ENCODE data around the gene EFL1.
A peak's percentile ranks its signal among the peaks of the same experiment; 100 is the strongest.

EFL1 gene

GRCh38 chr15:82139823-82140268 lies 122.7 kb downstream of the EFL1 start:
- H3K27me3 Mint-ChIP-seq (ENCODE audit: low read depth) = no peaks in the 10 kb centered on the region
- peak overlapping the region; percentile 43 to 74 (median 60) for H3K27ac Mint-ChIP-seq
- no peaks in the 10 kb centered on the region for H3K9me3 Mint-ChIP-seq
- TF ChIP-seq, protein P1, sequence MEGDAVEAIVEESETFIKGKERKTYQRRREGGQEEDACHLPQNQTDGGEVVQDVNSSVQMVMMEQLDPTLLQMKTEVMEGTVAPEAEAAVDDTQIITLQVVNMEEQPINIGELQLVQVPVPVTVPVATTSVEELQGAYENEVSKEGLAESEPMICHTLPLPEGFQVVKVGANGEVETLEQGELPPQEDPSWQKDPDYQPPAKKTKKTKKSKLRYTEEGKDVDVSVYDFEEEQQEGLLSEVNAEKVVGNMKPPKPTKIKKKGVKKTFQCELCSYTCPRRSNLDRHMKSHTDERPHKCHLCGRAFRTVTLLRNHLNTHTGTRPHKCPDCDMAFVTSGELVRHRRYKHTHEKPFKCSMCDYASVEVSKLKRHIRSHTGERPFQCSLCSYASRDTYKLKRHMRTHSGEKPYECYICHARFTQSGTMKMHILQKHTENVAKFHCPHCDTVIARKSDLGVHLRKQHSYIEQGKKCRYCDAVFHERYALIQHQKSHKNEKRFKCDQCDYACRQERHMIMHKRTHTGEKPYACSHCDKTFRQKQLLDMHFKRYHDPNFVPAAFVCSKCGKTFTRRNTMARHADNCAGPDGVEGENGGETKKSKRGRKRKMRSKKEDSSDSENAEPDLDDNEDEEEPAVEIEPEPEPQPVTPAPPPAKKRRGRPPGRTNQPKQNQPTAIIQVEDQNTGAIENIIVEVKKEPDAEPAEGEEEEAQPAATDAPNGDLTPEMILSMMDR (IDR thresholded peaks at IDR 0.05; ENCODE audit: unreplicated experiment in 3 of 3) = peak; percentile 72 to 81 (median 76)
- H3K4me3 Mint-ChIP-seq = no peak overlapping the region
- peaks cover 9% of the 10 kb centered on the region for H3K36me3 Mint-ChIP-seq (ENCODE audit: low read depth)
- H3K4me1 Mint-ChIP-seq = peaks cover 18% of the 10 kb centered on the region

- Mint-ChIP-seq H3K27me3 (ENCODE audit: low read depth) (no peaks in the 10 kb centered on the region), H3K36me3 (ENCODE audit: low read depth) (peaks cover 15% of the 10 kb centered on the region), H3K9me3 (no peaks in the 10 kb centered on the region), H3K27ac (no peak overlapping the region), H3K4me3 (no peak overlapping the region), H3K4me1 (peaks cover 22% of the 10 kb centered on the region)
- TF ChIP-seq, protein P1 (IDR thresholded peaks at IDR 0.05; ENCODE audit: unreplicated experiment in 3 of 3) = no peak
Observed at GRCh38 chr15:82138306-82138705, 124.2 kb downstream of the EFL1 start.

DNA sequence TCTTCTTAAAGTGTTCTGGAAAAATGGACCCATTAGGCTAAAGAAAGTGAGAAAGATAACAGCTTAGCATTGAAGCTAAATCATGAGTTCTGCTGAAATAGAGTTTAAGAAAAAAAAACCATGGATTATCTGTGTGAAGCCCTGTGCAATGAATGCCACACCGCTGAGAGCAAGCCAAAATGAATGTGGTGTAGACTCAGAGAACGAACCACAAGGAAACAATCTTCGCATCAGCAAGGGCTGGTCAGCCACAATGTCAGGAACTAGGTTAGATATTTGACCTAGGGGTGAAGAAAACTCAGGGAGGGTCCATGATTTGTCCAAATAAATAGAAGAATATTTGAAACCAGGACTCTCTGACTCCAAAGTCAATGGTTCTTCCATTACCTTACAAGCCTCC lies 125.3 kb downstream of the EFL1 start:
- Mint-ChIP-seq H3K4me1 (peaks cover 22% of the 10 kb centered on the region), H3K27me3 (ENCODE audit: low read depth) (no peaks in the 10 kb centered on the region), H3K9me3 (no peaks in the 10 kb centered on the region), H3K36me3 (ENCODE audit: low read depth) (peaks cover 19% of the 10 kb centered on the region), H3K27ac (no peak overlapping the region), H3K4me3 (no peak overlapping the region)
- TF ChIP-seq, protein P1 (IDR thresholded peaks at IDR 0.05; ENCODE audit: unreplicated experiment in 3 of 3) = no peak

DNA sequence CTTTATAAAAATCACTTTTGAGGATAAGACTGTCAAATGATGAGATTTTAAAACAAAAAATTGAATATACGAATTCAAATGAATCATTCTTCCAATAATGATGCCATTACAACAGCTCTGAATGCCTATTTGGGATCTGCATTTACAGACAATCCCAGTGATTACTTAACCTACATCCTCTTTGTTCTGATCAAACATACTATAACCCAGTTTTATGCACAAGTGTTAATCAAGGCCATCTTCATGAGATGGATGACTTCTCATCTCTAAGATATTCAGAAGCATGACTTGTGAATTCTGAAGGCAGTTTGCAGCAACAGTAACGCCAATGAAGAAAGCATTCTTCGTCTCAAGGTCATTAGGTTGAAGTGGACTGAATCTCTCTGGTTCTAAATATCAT lies 126.4 kb downstream of the EFL1 start:
- H3K27me3 Mint-ChIP-seq (ENCODE audit: low read depth) = peaks cover 4% of the 10 kb centered on the region
- H3K36me3 Mint-ChIP-seq (ENCODE audit: low read depth) = peaks cover 22% of the 10 kb centered on the region
- H3K27ac Mint-ChIP-seq = no peak overlapping the region
- H3K9me3 Mint-ChIP-seq = no peaks in the 10 kb centered on the region
- TF ChIP-seq, protein P1 (IDR thresholded peaks at IDR 0.05; ENCODE audit: unreplicated experiment in 3 of 3) = no peak
- H3K4me1 Mint-ChIP-seq = peaks cover 22% of the 10 kb centered on the region
- H3K4me3 Mint-ChIP-seq = no peak overlapping the region

DNA sequence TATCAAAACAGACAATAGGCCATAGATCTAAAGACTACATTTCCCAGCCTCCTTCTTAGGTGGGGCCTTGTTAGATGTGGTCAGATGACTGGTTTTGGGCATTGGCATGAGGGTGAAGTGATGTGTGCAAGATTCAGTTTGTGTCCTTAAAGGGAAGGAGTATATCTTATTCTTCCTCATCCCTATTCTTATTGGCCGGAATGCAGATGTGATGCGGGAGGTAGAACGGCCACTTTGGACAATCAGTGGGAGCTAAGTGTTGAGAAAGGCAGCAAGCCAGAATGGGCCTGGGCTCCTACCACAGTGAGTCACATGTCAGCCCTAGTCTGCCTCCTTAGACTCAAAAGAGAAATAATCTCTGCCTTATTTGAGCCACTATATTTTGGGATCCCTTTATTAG lies 126.9 kb downstream of the EFL1 start:
- Mint-ChIP-seq H3K9me3 (no peaks in the 10 kb centered on the region), H3K36me3 (ENCODE audit: low read depth) (peaks cover 22% of the 10 kb centered on the region), H3K27ac (no peak overlapping the region), H3K4me3 (no peak overlapping the region), H3K27me3 (ENCODE audit: low read depth) (peaks cover 4% of the 10 kb centered on the region), H3K4me1 (peaks cover 18% of the 10 kb centered on the region)
- TF ChIP-seq, protein P1 (IDR thresholded peaks at IDR 0.05; ENCODE audit: unreplicated experiment in 3 of 3) = no peak

DNA sequence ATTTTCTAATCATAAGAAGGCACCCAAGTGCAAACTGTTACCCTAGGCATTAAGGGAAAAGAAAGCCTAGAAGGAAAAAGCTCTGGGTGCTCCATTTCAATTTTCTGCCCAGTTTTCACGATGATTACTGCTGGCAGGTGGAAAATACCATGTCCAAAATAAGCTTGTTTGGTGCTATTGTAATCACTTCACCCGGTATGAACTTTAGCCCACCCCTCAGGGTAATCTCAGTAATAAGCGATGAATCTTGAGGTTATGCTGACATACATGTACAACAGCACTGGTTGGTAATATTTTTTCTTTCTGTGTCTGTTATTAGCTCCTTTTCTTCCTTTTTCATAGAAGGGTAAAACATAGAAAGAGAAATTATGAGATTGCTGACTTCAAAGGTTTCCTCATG lies 128.1 kb downstream of the EFL1 start:
- no peaks in the 10 kb centered on the region for H3K9me3 Mint-ChIP-seq
- H3K27me3 Mint-ChIP-seq (ENCODE audit: low read depth) = peaks cover 4% of the 10 kb centered on the region
- H3K4me3 Mint-ChIP-seq = no peak overlapping the region
- H3K36me3 Mint-ChIP-seq (ENCODE audit: low read depth) = peaks cover 22% of the 10 kb centered on the region
- TF ChIP-seq, protein P1 (IDR thresholded peaks at IDR 0.05; ENCODE audit: unreplicated experiment in 3 of 3) = no peak
- H3K4me1 Mint-ChIP-seq = peaks cover 17% of the 10 kb centered on the region
- no peak overlapping the region for H3K27ac Mint-ChIP-seq

Data from nephron (organoid).